Stimulated activated naive CD8-positive, alpha-beta T cell treated with anti-CD3 and anti-CD28 coated beads, Interleukin-15, Interleukin-2, amounts not matched to agents 100 U/mL and 50 U/mL, for 24 hours (primary cell): ENCODE data around the gene PRPH2.
A peak's percentile ranks its signal among the peaks of the same experiment; 100 is the strongest.
"Not testable (repeated sequence)": the region's sequence is repeated elsewhere in the genome, so short reads cannot be mapped to it uniquely, and the experiment has no call there.

Experiments used
- ATAC-seq: fragments of 150-1000 bp; cut with Tn5 transposase; one replicate; pipeline ENCODE4 v1.10.0; 2021
- DNase-seq: peaks from one replicate; pipeline ENCODE4 v3.0.0; 2021

The PRPH2 gene

DNA sequence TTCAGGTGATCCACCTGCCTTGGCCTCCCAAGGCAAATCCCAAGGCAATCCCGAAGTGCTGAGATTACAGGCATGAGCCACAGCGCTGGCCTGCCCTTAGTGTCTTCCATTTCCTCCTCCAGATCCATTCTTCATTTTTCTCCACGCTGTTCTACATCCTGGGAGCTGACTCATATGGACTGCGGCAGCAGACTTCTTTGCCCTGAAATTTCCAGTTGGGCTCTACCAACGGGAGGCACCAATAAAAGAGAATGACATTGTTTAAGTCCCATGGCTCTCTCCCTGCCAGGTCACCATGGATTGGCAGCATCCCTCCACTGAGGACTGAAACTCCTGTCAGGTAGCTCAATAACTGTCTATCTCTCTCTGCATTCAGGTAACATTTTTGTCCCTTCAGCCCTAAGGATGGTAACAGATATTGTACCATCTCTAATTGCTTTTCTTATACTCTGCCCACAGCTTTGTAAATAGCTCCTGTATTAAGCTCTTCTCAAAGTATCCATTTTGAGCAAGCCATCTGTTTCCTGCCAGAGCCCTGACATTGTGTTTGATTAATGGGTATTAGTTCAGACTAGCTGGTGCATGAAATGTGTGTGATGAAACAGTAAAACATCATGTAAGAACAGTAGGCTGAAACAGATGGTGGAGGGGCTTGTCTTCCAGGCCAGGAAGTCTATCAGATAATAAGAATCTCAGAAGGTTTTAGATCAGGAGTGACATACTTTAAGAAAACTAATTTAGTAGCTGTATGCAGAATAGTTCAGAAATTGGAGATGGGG is 19.9 kb upstream of the PRPH2 start:
- DNase-seq (no peak), ATAC-seq (no peak)

DNA sequence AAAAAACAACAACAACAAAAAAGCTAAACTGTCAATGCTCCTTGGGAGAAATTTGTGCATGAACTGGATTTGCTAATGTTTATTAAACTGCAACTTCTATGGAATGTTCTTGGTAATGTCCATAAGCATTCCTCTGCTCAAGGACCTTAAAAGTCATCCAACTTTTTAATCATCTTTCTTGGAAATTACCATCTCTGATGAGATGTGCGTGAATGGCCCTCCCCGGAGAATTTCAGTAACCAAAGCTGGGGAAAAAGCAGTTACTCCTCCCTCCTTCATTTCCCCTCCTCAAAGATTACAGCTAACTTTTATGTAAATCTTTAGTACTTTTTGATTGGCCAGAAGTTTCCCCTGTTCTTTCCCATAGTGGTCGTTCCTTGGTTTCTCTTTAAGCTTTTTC is 18.3 kb upstream of the PRPH2 start:
- DNase-seq (no peak), ATAC-seq (no peak)

DNA sequence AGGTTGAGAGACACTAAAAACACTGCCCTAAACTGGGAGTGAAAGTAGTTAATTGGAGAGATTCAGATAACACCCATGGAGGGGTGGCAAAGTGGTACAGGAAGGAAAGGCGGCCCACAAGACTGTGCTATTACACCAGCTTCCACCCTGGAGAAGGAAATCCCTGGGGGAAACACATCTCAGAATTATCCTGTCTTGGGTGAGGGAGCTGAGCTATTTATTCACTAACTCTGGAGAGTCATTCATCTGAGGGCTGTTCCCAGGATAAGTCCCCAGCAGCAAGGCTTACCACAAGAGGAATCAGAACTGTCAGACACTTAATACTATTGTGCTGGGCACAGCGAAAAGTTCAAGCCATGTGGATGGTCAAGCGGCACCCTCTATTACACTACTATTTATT is 13.6 kb upstream of the PRPH2 start:
- ATAC-seq (no peak), DNase-seq (no peak)

DNA sequence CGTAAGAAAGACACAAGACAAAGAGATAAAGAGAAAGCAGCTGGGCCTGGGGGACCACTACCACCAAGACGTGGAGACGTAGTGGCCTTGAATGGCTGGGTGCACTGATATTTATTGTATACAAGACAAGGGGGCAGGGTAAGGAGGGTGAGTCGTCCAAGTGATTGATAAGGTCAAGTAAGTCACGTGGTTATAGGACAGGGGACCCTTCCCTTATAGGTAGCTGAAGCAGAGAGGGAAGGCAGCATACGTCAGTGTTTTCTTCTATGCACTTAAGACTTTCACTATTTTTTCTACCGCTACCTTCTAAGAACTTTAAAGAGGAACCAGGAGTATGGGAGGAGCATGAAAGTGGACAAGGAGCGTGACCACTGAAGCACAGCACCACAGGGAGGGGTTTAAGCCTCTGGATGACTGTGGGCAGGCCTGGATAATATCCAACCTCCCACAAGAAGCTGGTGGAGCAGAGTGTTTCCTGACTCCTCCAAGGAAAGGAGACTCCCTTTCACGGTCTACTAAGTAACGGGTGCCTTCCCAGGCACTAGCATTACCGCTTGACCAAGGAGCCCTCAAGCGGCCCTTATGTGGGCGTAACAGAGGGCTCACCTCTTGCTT is 11.6 kb upstream of the PRPH2 start:
- ATAC-seq, DNase-seq: not testable (repeated sequence)

DNA sequence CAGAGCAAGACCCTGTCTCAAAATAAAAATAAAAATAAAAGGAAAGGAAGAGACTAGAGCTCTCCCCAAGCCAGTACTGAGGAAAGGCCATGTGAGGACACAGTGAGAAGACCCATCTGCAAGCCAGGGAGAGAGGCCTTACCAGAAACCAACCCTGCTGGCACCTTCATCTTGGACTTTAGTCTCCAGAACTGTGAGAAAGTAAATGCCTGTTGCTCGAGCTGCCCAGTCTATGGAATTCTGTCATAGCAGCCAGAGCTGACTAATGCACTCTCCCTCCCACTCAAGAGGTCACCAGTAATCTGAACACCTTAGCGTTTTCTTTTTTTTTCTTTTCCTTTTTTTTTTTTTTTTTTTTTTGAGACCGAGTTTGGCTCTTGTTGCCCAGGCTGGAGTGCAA is 7.3 kb upstream of the PRPH2 start:
- ATAC-seq (no peak), DNase-seq (no peak)

DNA sequence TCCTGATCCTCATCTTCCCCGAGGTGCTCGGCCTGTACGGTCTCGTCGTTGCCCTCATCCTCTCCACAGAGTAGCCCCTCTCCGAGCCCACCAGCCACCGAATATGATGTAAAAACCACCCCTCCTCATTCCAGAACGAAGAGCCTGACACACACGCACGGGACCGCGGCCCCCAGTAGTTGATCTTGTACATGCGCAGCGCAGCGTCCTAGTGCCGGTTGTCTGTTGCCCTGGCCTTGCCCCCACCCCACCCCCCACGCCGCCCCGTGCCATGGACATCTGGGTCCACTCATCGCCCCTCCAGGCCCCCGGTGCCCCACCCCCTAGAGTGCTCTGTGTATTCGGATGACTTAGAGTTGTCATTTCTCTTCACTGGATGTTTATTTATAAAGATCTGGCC is 5.2 kb upstream of the PRPH2 start:
- DNase-seq, result no peak
- ATAC-seq, result no peak

DNA sequence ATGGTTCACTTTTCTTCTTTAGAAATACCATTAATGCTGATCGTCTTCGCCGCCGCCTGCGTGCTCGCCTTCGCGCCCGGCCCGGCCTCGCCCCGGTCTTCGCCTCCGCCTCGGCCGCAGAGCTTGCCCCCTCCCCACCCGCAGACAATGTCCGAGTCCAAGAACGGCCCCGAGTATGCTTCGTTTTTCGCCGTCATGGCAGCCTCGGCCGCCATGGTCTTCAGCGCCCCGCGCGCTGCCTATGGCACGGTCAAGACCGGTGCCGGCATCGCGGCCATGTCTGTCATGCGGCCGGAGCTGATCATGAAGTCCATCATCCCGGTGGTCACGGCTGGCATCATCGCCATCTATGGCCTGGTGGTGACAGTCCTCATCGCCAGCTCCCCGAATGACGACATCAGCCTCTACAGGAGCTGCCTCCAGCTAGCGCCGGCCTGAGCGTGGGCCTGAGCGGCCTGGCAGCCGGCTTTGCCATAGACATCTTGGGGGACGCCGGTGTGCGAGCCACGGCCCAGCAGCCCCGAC is 4.8 kb upstream of the PRPH2 start:
- ATAC-seq (no peak), DNase-seq (peak; percentile 12)

DNA sequence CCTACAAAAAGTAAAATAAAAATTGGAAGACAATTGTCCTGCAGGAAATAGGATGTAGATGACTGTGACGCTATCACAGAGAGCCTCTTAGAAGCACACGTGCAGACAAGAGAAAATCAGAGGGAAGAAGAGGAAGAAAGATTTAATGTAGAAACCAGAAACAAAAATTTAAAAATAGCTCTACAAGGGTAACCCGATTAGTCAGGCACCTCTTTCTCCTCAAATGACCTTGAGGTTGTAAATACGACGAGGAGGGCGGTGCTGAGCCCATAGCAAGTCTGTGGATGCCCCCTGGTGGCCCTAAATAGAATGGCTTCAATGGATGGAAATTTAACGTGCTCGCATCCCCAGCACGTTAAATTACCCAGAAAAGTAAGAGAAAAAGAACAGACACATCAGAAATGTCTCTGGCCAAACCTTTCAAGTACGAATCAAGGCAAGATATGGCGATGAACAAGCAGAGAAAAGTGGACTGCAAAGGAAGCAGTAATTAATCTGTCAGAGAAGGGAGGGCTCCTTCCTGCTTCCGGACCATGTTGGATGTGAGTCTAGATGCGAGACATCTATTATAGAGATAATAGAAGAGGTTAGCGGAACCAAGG is 4.2 kb upstream of the PRPH2 start:
- DNase-seq, result peak; percentile 66
- ATAC-seq, result peak; percentile 94

DNA sequence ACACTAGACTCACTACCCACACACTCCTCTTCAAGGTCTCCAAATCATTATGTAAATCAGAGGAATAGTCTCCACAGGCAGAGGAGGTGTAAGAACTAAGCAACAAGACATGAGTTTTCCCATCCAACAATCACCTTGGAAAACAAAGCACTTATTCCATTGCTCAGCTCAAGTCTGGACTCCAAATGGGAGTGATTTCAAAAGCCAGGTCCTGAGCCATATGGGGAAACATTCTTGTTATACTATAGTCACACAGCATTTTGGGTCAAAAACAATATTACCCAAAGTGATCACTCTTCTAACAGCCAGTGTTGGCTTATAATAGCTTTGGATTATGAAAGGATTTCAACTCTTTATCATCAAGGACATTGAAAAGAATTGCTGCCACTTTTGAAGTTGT is 3.6 kb upstream of the PRPH2 start:
- DNase-seq (no peak), ATAC-seq (no peak)

DNA sequence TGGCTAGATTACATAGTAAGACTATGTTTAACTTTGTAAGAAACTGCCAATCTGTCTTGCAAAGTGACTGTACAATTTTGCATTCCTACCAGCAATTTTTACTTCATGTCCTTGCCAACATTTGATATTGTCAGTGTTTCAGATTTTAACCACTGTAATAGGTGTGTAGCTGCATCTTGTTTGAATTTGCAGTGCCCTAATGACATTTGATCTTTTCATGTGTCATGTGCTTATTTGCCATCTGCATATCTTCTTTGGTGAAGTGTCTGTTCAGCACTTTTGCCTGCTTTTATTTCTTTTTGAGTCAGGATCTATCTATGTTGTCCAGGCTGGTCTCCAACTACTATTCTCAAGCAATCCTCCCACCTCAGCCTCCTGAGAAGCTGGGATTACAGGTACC is 2.4 kb upstream of the PRPH2 start:
- ATAC-seq (no peak), DNase-seq (no peak)

DNA sequence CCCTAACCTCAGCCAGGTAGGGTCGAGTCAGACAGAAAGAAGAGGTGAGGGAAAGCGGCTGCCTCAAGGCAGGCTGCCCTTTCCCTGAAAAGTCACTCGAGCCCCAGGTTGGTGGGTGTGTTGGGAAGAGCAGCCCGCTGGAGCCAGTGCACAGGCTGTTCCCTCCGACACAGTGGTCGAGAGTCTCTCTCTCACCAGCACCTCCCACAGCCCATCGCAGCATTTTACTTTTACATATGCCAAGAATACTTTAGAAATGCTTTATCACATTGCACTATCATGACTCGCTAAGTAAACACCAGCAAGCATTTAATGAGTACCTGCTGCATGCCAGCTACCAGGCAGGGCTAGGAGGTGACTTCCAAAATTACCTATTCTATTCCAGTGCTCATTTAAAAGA is 1.7 kb downstream of the PRPH2 start:
- ATAC-seq (no peak), DNase-seq (no peak)

DNA sequence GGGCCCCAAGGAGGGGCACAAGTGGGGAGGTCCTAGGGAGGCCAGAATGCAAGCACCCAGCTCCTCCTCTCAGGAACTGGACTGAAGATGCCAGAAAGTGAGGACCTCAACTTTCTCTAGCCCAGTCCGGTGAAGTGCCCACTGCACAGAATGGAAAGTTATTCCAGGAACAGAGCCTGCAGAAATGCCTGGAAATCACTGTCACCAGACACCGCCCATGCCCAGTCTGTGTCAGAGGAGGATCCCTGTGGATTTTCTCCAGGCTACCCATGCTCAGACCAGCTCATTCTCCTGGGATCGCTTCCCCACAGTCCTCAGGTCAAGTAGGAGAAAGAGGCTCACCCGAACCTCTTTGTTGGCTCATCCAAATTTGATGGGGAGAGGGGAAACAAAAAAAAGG is 6.5 kb downstream of the PRPH2 start:
- no peak for DNase-seq
- no peak for ATAC-seq

DNA sequence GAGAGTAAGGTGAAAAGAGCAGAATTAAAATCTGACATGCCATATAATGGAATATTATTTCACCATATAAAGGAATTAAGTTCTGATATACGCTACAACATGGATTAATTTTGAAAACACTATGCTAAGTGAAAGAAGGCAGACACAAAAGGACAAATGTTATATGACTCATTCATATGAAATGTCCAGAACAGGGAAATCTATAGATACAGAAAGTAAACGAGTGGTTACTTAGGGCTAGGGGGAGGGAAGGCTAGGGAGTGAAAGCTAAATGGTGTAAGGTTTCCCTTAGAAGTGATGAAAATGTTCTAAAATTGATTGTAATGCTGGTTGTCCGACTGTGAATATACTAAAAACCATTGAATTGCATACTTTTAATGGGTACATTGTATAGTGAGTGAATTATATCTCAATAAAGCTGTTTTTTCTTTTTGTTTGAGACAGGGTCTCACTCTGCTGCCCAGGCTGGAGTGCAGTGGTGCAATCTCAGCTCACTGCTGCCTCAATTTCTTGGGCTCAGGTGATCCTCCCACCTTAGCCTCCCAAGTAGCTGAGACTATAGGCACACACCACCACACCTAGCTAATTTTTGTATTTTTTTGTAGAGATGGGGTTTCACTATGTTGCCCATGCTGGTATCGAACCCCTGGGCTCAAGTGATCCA is 8.2 kb downstream of the PRPH2 start:
- ATAC-seq (no peak), DNase-seq (no peak)

DNA sequence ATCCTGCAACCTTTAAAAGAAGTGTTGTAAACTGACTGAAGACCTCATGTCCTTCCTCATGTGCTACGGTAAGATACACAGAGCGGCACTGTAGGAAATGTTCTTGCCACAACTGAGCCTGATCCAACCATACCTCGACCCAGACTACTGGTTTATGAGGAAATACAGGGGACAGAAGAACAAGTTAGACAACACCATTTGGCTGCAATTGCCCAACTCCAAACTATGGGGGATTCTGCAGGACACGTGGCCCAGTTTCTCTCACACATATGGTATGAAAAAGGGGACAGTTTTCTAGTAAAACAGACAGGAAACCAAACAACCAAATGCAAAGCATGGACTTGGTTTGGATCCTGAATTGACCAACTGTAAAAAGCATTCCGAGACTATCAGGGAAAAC is 10.5 kb downstream of the PRPH2 start:
- ATAC-seq (no peak), DNase-seq (no peak)

DNA sequence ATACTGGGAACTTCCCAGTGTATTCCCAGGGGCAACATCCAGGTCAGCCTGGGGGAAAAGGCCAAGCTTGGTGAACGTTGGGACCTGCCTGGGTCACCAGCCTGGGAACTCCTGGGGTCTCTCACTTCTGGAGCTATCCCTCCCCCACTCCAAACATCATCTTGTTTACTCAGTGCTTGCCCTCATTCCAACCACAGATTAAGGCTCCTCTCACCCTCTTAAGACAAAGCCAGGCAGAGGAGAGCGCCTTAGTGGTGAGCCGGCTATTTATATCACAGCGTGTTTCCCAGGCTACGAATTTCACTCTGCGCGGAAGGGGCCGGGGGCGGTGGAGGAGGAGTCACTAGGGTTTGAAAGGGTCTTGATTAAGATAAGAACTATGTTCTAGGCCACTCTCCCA is 12.1 kb downstream of the PRPH2 start:
- DNase-seq, result no peak
- ATAC-seq, result no peak

DNA sequence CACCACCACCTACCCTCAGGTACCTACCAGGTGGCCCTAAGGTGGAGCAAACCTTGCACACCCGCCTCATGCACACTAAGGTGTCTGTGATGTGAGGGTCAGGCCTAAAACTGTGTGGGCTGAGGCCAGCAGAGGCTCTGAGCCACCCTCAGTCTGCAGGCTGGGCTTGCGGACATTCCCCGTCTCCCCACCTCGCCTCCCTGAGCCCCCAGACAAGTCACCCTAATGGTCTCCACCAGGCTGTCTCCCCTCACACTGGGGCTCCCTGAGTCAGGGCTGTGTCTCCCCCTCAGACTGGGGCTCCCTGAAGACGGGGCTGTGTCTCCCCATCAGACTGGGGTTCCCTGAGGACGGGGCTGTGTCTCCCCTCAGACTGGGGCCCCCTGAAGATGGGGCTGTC is 12.5 kb downstream of the PRPH2 start:
- DNase-seq (no peak), ATAC-seq (no peak)

DNA sequence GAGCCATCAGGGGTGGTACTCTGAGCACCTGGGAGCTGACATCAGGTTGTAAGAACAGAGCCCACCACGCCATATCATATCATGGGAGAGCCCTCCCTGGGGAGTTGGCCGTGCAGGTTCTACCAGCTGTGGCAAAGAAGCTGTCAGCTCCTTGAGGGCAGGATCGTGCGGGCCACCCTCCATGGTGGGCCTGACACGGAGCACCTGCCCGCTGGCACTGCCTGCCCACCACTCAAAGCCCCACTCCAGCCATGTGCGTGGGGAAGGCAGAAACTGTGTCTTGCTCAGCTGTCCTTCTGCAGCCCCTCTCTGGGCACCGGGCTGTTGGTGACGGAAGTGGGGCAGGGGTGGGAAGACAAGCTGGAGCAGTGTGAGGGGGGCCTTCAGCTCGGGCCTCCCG is 14.3 kb downstream of the PRPH2 start:
- DNase-seq (no peak), ATAC-seq (no peak)

DNA sequence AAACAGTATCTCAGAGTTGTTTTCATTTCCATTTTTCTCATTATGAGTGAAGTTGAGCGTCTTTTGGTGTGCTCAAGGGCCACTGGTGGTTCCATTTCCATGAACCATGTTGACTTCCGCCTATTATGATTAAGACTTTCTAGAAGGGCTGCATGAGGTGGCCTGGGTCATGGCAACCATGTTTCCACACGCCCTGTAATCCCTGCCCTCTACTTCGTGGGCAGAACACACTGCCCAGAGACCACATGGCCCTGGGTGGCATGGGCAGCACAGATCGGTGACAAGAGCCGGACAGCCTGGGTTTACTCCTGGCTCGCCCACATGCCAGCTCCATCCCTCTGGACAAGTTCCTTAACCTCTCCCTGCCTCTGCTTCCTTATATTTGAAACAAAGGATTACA is 14.8 kb downstream of the PRPH2 start:
- DNase-seq (no peak), ATAC-seq (no peak)

DNA sequence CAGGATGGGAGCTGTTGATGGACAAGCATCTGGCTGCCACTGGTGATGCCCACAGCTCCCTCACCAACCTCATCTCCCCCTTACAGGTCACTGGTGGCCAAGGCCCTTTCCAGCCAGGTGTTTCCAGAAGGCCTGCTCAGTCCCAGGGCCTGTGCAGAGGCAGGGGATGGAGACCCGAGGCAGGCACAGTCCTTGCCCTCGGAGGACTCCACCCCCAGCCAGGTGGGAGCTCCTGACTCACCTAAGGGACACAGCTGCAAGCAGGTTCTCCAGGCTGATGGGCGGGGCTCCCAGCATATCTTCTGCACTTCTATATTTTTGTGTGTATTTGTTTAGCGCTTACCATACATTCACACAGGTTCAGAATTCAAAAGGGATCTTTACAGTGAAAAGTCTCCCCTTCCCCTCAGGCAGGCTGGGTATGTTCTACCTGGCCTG is 17.4 kb downstream of the PRPH2 start:
- DNase-seq (no peak), ATAC-seq (no peak)

DNA sequence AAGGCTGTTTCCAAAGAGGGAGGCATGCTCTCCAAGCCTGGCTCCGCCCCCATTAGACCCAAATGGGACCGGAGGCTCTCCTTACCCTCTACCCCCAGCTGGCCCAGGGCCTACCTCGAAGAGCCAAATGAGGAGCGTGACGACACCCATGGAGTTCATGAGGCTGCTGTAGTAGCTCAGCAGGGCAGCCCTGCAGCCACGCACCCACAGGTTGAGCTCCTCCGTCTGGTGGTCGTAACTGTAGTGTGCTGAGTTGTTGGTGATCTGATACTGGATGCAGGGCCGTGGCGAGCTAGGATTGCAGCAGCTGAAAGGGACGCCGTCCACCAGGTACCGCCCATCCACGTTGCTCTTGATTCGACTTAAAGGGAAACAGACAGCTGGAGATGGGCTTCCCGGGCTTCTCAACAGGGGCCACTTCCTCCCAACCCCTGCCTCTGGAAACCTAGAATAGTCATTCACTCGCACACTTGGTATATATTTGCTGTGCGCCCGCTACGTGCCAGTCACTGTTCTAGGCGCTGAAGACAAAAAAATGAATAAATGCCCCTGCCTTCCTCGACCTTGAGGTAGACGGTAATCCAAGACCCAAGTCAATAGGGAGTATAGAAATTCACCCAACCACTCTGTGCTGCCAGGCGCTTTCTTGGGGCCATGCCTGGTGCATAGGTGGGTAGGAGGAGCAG is 18.0 kb downstream of the PRPH2 start:
- DNase-seq (no peak), ATAC-seq (no peak)

DNA sequence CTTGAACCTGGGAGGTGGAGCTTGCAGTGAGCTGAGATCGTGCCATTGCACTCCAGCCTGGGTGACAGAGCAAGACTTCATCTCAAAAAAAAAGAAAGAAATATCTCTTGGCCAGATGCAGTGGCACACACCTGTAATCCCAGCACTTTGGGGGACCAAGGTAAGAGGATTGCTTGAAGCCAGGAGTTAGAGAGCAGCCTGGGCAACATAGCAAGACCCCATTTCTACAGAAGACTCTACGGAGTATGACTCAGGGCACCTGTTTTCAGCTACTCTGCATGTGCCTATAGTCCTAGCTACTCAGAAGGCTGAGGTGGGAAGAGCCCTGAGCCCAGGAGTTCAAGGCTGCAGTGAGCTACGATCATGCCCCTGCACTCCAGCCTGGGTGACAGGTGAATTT is 19.6 kb downstream of the PRPH2 start:
- DNase-seq, ATAC-seq: not testable (repeated sequence)

DNA sequence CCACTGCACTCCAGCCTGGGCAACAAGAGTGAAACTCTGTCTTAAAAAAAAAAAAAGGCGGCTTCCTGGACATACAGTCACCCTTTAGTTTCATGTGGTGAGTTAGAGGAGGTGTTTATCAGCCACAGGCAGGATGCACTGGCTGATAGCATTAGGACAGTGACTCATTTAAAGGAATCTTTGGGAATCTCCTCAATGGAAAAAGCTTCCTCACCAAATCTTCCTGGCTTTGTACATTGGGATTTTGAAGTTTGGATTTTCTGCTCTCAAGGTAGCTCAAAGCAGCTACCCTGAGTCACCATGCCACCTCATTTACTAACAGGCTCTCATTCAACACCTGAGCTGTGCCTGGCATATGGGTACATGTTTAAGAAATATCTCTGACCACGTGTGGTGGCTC is 20.2 kb downstream of the PRPH2 start:
- no peak for DNase-seq
- no peak for ATAC-seq
